GM18511 (cell line): ENCODE results near the gene TRIO.

Source experiments
- ATAC-seq: cut with Tn5 transposase; IDR thresholded peaks from one replicate; pipeline ENCODE4 v1.9.1; 2021; ENCODE audit warnings: mild to moderate bottlenecking, moderate library complexity; ENCODE audit not compliant: unreplicated experiment

The TRIO gene

GRCh38 chr5:14204785-14205321 lies 61.7 kb downstream of the TRIO start:
- ATAC-seq, result no peak

GRCh38 chr5:14206028-14206725 lies 63.0 kb downstream of the TRIO start:
- ATAC-seq, result no peak

- peak; percentile 33 for ATAC-seq
Observed at GRCh38 chr5:14207428-14207827, 64.3 kb downstream of the TRIO start.

- peak; percentile 65 for ATAC-seq
Observed at GRCh38 chr5:14208071-14209021, 65.2 kb downstream of the TRIO start.

GRCh38 chr5:14209222-14209822 lies 66.2 kb downstream of the TRIO start:
- ATAC-seq, result no peak

GRCh38 chr5:14209836-14210235 lies 66.7 kb downstream of the TRIO start:
- no peak for ATAC-seq

GRCh38 chr5:14210729-14211128 lies 67.6 kb downstream of the TRIO start:
- ATAC-seq, result no peak

- ATAC-seq, result peak; percentile 36
Observed at GRCh38 chr5:14211818-14212803, 69.0 kb downstream of the TRIO start.

GRCh38 chr5:14212838-14213237 lies 69.7 kb downstream of the TRIO start:
- ATAC-seq, result peak; percentile 36

- no peak for ATAC-seq
Observed at GRCh38 chr5:14213253-14213652, 70.1 kb downstream of the TRIO start.

- peak; percentile 46 for ATAC-seq
Observed at GRCh38 chr5:14213813-14214585, 70.9 kb downstream of the TRIO start.

GRCh38 chr5:14215901-14216300 lies 72.8 kb downstream of the TRIO start:
- no peak for ATAC-seq

- no peak for ATAC-seq
Observed at GRCh38 chr5:14216372-14216771, 73.2 kb downstream of the TRIO start.

- no peak for ATAC-seq
Observed at GRCh38 chr5:14216902-14217301, 73.8 kb downstream of the TRIO start.

GRCh38 chr5:14217587-14217986 lies 74.4 kb downstream of the TRIO start:
- no peak for ATAC-seq

GRCh38 chr5:14218011-14218410 lies 74.9 kb downstream of the TRIO start:
- no peak for ATAC-seq

- no peak for ATAC-seq
Observed at GRCh38 chr5:14218480-14218879, 75.3 kb downstream of the TRIO start.

GRCh38 chr5:14218897-14219573 lies 75.9 kb downstream of the TRIO start:
- no peak for ATAC-seq
